GM21529 (cell line): ENCODE data around the gene NEURL2.

Experiments
- ATAC-seq: cut with Tn5 transposase; IDR thresholded peaks from one replicate; pipeline ENCODE4 v1.9.1; 2021; ENCODE audit not compliant: unreplicated experiment

The NEURL2 gene

GRCh38 chr20:45920462-45921336, 29.7 kb upstream of the NEURL2 start:
- ATAC-seq: no peak

GRCh38 chr20:45919542-45920399, 28.8 kb upstream of the NEURL2 start:
- no peak for ATAC-seq

GRCh38 chr20:45918779-45919537, 27.9 kb upstream of the NEURL2 start:
- no peak for ATAC-seq

- ATAC-seq: no peak
These were observed 27.3 kb upstream of the NEURL2 start for GRCh38 chr20:45918182-45918737.

- ATAC-seq: no peak
These were observed 26.8 kb upstream of the NEURL2 start for GRCh38 chr20:45917790-45918141.

- no peak for ATAC-seq
These were observed 22.1 kb upstream of the NEURL2 start for GRCh38 chr20:45913116-45913515.

- no peak for ATAC-seq
These were observed 21.3 kb upstream of the NEURL2 start for GRCh38 chr20:45912344-45912682.

- ATAC-seq: no peak
These were observed 20.7 kb upstream of the NEURL2 start, which contains the start of gene PLTP for GRCh38 chr20:45911486-45912343. Gene PLTP (minus strand): TSS chr20:45912155. CDS start chr20:45911452, 703 bp downstream.

- ATAC-seq: peak; percentile 85
These were observed 19.9 kb upstream of the NEURL2 start for GRCh38 chr20:45910670-45911485.

GRCh38 chr20:45909817-45910669, 19.0 kb upstream of the NEURL2 start:
- ATAC-seq: no peak

- ATAC-seq: no peak
These were observed 18.4 kb upstream of the NEURL2 start for GRCh38 chr20:45909336-45909808.

- ATAC-seq: no peak
These were observed 17.1 kb upstream of the NEURL2 start for GRCh38 chr20:45908084-45908483.

GRCh38 chr20:45907219-45907948, 16.4 kb upstream of the NEURL2 start:
- ATAC-seq: no peak

- ATAC-seq: no peak
These were observed 14.6 kb upstream of the NEURL2 start for GRCh38 chr20:45905505-45906079.

- ATAC-seq: no peak
These were observed 13.8 kb upstream of the NEURL2 start for GRCh38 chr20:45904583-45905504.

- ATAC-seq: no peak
These were observed 11.2 kb upstream of the NEURL2 start for GRCh38 chr20:45902199-45902701.
